ENCODE measurements around the gene PRAMEF18.
"Not testable (repeated sequence)": the region's sequence is repeated elsewhere in the genome, so short reads cannot be mapped to it uniquely, and the experiment has no call there.

The PRAMEF18 gene

DNA sequence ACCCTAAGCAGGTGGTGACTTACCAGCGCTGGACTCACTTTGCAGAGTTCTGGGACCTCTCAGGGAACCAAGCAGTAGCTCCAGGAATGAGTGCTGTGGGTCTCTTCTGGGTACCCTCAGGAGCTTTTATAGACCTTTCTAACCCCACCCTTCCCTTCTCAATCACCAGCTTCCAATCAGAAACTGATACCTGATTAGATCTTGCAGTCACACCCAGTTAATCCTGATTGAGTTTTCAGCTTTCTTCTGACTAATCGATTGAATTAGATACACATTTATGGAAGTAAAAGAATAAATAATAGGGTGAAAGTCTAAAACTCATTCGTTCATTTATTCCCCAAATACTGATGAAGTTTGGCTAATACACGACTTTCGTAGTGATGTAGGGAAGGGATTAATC lies 24.6 kb downstream of the PRAMEF18 start, which contains the start of gene PRAMEF13:
Gene PRAMEF13, minus strand, starts transcription at position 101 of the 400 bp plus-strand sequence. CDS start 1,820 bp downstream, outside the sequence.
- not testable (repeated sequence) for DNase-seq

All from EL (cell line).